Vagina (tissue), 2 donors: ENCODE measurements around the gene KRTAP12-2.

Experiments
- CTCF ChIP-seq, 3 experiments: fragments of 450-650 bp in 2 of 3; fragments of 200-600 bp in 1 of 3; sonication (generic) in 1 of 3; IDR thresholded peaks; one replicate each; pipeline ENCODE4 v1.5.1; 2017 to 2019; ENCODE audit warnings: antibody characterized with exemption in 3 of 3, mild to moderate bottlenecking in 2 of 3, moderate library complexity in 2 of 3
- POLR2AphosphoS5 ChIP-seq, 2 donors: sonication (generic); formaldehyde crosslinking; IDR thresholded peaks; one replicate each; pipeline ENCODE4 v1.9.0; 2017; ENCODE audit warnings: antibody characterized with exemption in 2 of 2, mild to moderate bottlenecking in 2 of 2, low read depth in 1 of 2; ENCODE audit not compliant: insufficient read depth in 1 of 2

- TF ChIP-seq CTCF (IDR thresholded peaks at IDR 0.05) = no peak
- TF ChIP-seq POLR2AphosphoS5 (IDR thresholded peaks at IDR 0.05; ENCODE audit: insufficient read depth in 1 of 2, low read depth in 1 of 2) = no peak
Measured at GRCh38 chr21:44699502-44700001, 32.8 kb upstream of the KRTAP12-2 start.
